NT2/D1 (cell line): ENCODE measurements around the gene GTPBP8.

Experiments
- DNase-seq: peaks from one replicate; pipeline ENCODE4 v3.0.0-alpha.2; 2011; ENCODE audit warnings: low read depth, low spot score
- H3K27me3 ChIP-seq: 2 replicates; pipeline ENCODE4 v1.6.0; 2011; ENCODE audit warnings: mild to moderate bottlenecking; ENCODE audit not compliant: insufficient read length, insufficient read depth
- H3K36me3 ChIP-seq: 2 replicates; pipeline ENCODE4 v1.6.1; 2011; ENCODE audit warnings: mild to moderate bottlenecking, low read length, mixed read lengths; ENCODE audit not compliant: insufficient read depth, insufficient read length
- H3K4me1 ChIP-seq: 2 replicates; pipeline ENCODE4 v1.5.1; 2011; ENCODE audit not compliant: insufficient read depth, insufficient read length
- H3K4me3 ChIP-seq: 2 replicates; pipeline ENCODE4 v1.5.1; 2011; ENCODE audit warnings: low read depth; ENCODE audit not compliant: insufficient read length
- H3K9ac ChIP-seq: 2 replicates; pipeline ENCODE4 v1.6.0; 2011; ENCODE audit warnings: low read depth; ENCODE audit not compliant: insufficient read length
- H3K9me3 ChIP-seq: 2 replicates; pipeline ENCODE4 v1.5.1; 2011; ENCODE audit warnings: mild to moderate bottlenecking, low read length; ENCODE audit not compliant: insufficient read depth
- SUZ12 ChIP-seq: IDR thresholded peaks from 2 replicates; pipeline ENCODE4 v1.6.1; 2011; ENCODE audit not compliant: insufficient read length, insufficient read depth; ENCODE audit errors: extremely low read depth
- YY1 ChIP-seq: IDR thresholded peaks from 2 replicates; pipeline ENCODE4 v1.6.1; 2011; ENCODE audit not compliant: insufficient read length, insufficient read depth
- ZNF274 ChIP-seq: IDR thresholded peaks from 2 replicates; pipeline ENCODE4 v1.6.1; 2011; ENCODE audit warnings: mild to moderate bottlenecking, low read depth, low read length

Gene GTPBP8

GRCh38 chr3:112979244-112979832 lies 11.4 kb upstream of the GTPBP8 start:
- Histone ChIP-seq H3K4me1 (no peaks in the 10 kb centered on the region), H3K9ac (no peak overlapping the region), H3K4me3 (no peak overlapping the region), H3K36me3 (no peaks in the 10 kb centered on the region), H3K27me3 (no peaks in the 10 kb centered on the region), H3K9me3 (no peaks in the 10 kb centered on the region)
- DNase-seq: no peak
- TF ChIP-seq YY1 (no peak), SUZ12 (no peak), ZNF274 (no peak)

GRCh38 chr3:112980080-112980479 lies 10.7 kb upstream of the GTPBP8 start:
- no peak for DNase-seq
- H3K27me3 ChIP-seq: no peaks in the 10 kb centered on the region
- TF ChIP-seq YY1 (no peak), ZNF274 (no peak)
- H3K9me3 ChIP-seq: no peaks in the 10 kb centered on the region
- H3K9ac ChIP-seq: no peak overlapping the region
- no peaks in the 10 kb centered on the region for H3K36me3 ChIP-seq
- no peaks in the 10 kb centered on the region for H3K4me1 ChIP-seq
- H3K4me3 ChIP-seq: no peak overlapping the region

GRCh38 chr3:112982710-112983109 lies 8.1 kb upstream of the GTPBP8 start:
- no peaks in the 10 kb centered on the region for H3K36me3 ChIP-seq
- no peak overlapping the region for H3K9ac ChIP-seq
- no peaks in the 10 kb centered on the region for H3K27me3 ChIP-seq
- TF ChIP-seq ZNF274: no peak
- no peak for TF ChIP-seq SUZ12
- TF ChIP-seq YY1: no peak
- H3K9me3 ChIP-seq: no peaks in the 10 kb centered on the region
- DNase-seq: no peak
- no peaks in the 10 kb centered on the region for H3K4me1 ChIP-seq
- no peak overlapping the region for H3K4me3 ChIP-seq

- TF ChIP-seq YY1 (no peak), ZNF274 (no peak), SUZ12 (no peak)
- Histone ChIP-seq H3K9me3 (no peaks in the 10 kb centered on the region), H3K4me1 (no peaks in the 10 kb centered on the region), H3K36me3 (no peaks in the 10 kb centered on the region), H3K4me3 (no peak overlapping the region), H3K9ac (no peak overlapping the region), H3K27me3 (no peaks in the 10 kb centered on the region)
- no peak for DNase-seq
Measured at GRCh38 chr3:112984485-112984884, 6.3 kb upstream of the GTPBP8 start.

GRCh38 chr3:112987710-112988334 lies 3.0 kb upstream of the GTPBP8 start:
- Histone ChIP-seq H3K4me3 (no peak overlapping the region), H3K9me3 (no peaks in the 10 kb centered on the region), H3K9ac (no peak overlapping the region), H3K27me3 (no peaks in the 10 kb centered on the region), H3K36me3 (peaks cover 4% of the 10 kb centered on the region), H3K4me1 (no peaks in the 10 kb centered on the region)
- no peak for DNase-seq
- TF ChIP-seq SUZ12 (no peak), YY1 (no peak), ZNF274 (no peak)

GRCh38 chr3:112995800-112996199 lies 5.0 kb downstream of the GTPBP8 start:
- no peak for DNase-seq
- Histone ChIP-seq H3K4me3 (no peak overlapping the region), H3K27me3 (no peaks in the 10 kb centered on the region), H3K9ac (no peak overlapping the region), H3K36me3 (peaks cover 64% of the 10 kb centered on the region), H3K4me1 (no peaks in the 10 kb centered on the region), H3K9me3 (no peaks in the 10 kb centered on the region)
- TF ChIP-seq ZNF274 (no peak), SUZ12 (no peak), YY1 (no peak)

GRCh38 chr3:113000691-113001090 lies 9.9 kb downstream of the GTPBP8 start:
- TF ChIP-seq YY1: no peak
- no peak for TF ChIP-seq SUZ12
- TF ChIP-seq ZNF274: no peak
- Histone ChIP-seq H3K9ac (no peak overlapping the region), H3K9me3 (no peaks in the 10 kb centered on the region), H3K27me3 (no peaks in the 10 kb centered on the region), H3K4me1 (no peaks in the 10 kb centered on the region), H3K36me3 (peaks cover 85% of the 10 kb centered on the region), H3K4me3 (no peak overlapping the region)
- no peak for DNase-seq

GRCh38 chr3:113002037-113002436 lies 11.3 kb downstream of the GTPBP8 start:
- TF ChIP-seq YY1 (no peak), ZNF274 (no peak)
- no peak for DNase-seq
- peaks cover 88% of the 10 kb centered on the region for H3K36me3 ChIP-seq
- H3K9ac ChIP-seq: no peak overlapping the region
- H3K4me1 ChIP-seq: no peaks in the 10 kb centered on the region
- no peaks in the 10 kb centered on the region for H3K9me3 ChIP-seq
- no peaks in the 10 kb centered on the region for H3K27me3 ChIP-seq
- no peak overlapping the region for H3K4me3 ChIP-seq
